ENCODE measurements around the gene SIM2.

GRCh38 chr21:36745459-36745858 lies 46.5 kb downstream of the SIM2 start:
- TF ChIP-seq POLR2AphosphoS5 (IDR thresholded peaks at IDR 0.05; ENCODE audit: low read depth, low read length) (no peak), REST (IDR thresholded peaks at IDR 0.05; ENCODE audit: insufficient read depth in 1 of 2, low read depth in 2 of 2, low read length in 2 of 2) (no peak), SIN3A (IDR thresholded peaks at IDR 0.05; ENCODE audit: borderline replicate concordance, insufficient read depth, low read length) (no peak), TAF1 (IDR thresholded peaks at IDR 0.05; ENCODE audit: borderline replicate concordance, insufficient read depth, low read length) (no peak)

Data from PFSK-1 (cell line).